K562 (cell line): ENCODE measurements around the gene NEDD8. TPM values are rescaled to one million over a fixed set of nuclear protein-coding genes. Genes with fewer than 3 reads are reported as not detected.

ENCODE experiments used
- CEBPB ChIP-seq: fragments of 450-650 bp; IDR thresholded peaks from 2 replicates; pipeline ENCODE4 v1.6.1; 2016; ENCODE audit warnings: missing genetic modification characterization, missing compliant biosample characterization
- FOXK1 ChIP-seq: sonication (generic); formaldehyde crosslinking; IDR thresholded peaks from 2 replicates; pipeline ENCODE4 v1.8.0; 2022; ENCODE audit warnings: missing genetic modification reagents, mild to moderate bottlenecking, borderline replicate concordance
- HSF4 ChIP-seq: fragments of 250-450 bp; sonication (Bioruptor Pico); IDR thresholded peaks from 2 replicates; pipeline ENCODE4 v2.1.2; 2022; ENCODE audit warnings: mild to moderate bottlenecking, moderate library complexity, borderline replicate concordance
- KAT8 ChIP-seq: fragments of 450-650 bp; IDR thresholded peaks from 2 replicates; pipeline ENCODE4 v1.6.1; 2016; ENCODE audit warnings: low read depth, mild to moderate bottlenecking
- SAP30 ChIP-seq: fragments of 200-600 bp; sonication (generic); IDR thresholded peaks from 2 replicates; pipeline ENCODE4 v1.6.1; 2012; ENCODE audit warnings: borderline replicate concordance, low read depth, mild to moderate bottlenecking, moderate library complexity, low read length, control low read depth, inconsistent platforms; ENCODE audit not compliant: insufficient read depth, poor library complexity, severe bottlenecking
- ZNF644 ChIP-seq: fragments of 200-800 bp; sonication (Bioruptor generic); IDR thresholded peaks from 2 replicates; pipeline ENCODE4 v1.6.1; 2016; ENCODE audit warnings: low read depth, missing genetic modification characterization, missing compliant biosample characterization
- polyA plus RNA-seq, 8 experiments: library from polyadenylated mRNA; depleted of rRNA in 4 of 8; stranded (reverse) in 5 of 8; unstranded in 3 of 8; fragments of >200 nt; fragmentation: Nextera tagmentation in 2 of 8; fragmentation: Illumina TruSeq in 1 of 8; extraction: Ambion mirVana in 2 of 8; extraction: Trizol in 1 of 8; gene quantifications; 2 replicates each; pipeline versions ENCODE4 v1.2.1 to v1.2.3, GENCODE V29; 2011 to 2014; ENCODE audit warnings: inconsistent platforms in 1 of 8, missing spikeins in 1 of 8
- total RNA-seq, 7 experiments: library from RNA; depleted of rRNA in 6 of 7; stranded (reverse); fragments of >200 nt in 6 of 7; fragmentation: Illumina TruSeq in 2 of 7; extraction: Trizol in 2 of 7; gene quantifications; 2 replicates each; pipeline versions ENCODE4 v1.2.1 to v1.2.3, GENCODE V29; 2011 to 2021; ENCODE audit warnings: low replicate concordance in 1 of 7
- TF ChIP-seq, protein P1 (sequence below): fragments of 250-450 bp; sonication (Bioruptor Pico); IDR thresholded peaks from 2 replicates; pipeline ENCODE4 v1.4.0; 2020
- TF ChIP-seq, protein P2 (sequence below): fragments of 250-450 bp; sonication (Bioruptor Pico); IDR thresholded peaks from 2 replicates; pipeline ENCODE4 v1.5.0; 2021
- TF ChIP-seq, protein P3 (sequence below): fragments of 450-650 bp; IDR thresholded peaks from 2 replicates; pipeline ENCODE4 v1.6.1; 2016; ENCODE audit warnings: mild to moderate bottlenecking
- TF ChIP-seq, protein P4 (sequence below): fragments of 450-650 bp; IDR thresholded peaks from 2 replicates; pipeline ENCODE4 v1.6.1; 2014; ENCODE audit warnings: low read depth, mild to moderate bottlenecking, moderate library complexity, borderline replicate concordance
- TF ChIP-seq, protein P5 (sequence below), 3 experiments: fragments of 200-800 bp in 1 of 3; fragments of 250-450 bp in 1 of 3; fragments of 450-650 bp in 1 of 3; sonication (Bioruptor Pico) in 1 of 3; sonication (Bioruptor generic) in 1 of 3; formaldehyde crosslinking in 1 of 3; IDR thresholded peaks; 2 replicates each; pipeline versions ENCODE4 v1.6.1 to v1.8.0; 2016 to 2022; ENCODE audit warnings: mild to moderate bottlenecking in 2 of 3, missing genetic modification characterization in 2 of 3, missing compliant biosample characterization in 1 of 3, moderate library complexity in 1 of 3

NEDD8 gene
- total and polyA plus RNA-seq, 9 of the 15 experiments (the other 6 are each of a cell fraction or from before 2014, with no cell fraction given) = 142 to 691 (median 260) TPM

DNA sequence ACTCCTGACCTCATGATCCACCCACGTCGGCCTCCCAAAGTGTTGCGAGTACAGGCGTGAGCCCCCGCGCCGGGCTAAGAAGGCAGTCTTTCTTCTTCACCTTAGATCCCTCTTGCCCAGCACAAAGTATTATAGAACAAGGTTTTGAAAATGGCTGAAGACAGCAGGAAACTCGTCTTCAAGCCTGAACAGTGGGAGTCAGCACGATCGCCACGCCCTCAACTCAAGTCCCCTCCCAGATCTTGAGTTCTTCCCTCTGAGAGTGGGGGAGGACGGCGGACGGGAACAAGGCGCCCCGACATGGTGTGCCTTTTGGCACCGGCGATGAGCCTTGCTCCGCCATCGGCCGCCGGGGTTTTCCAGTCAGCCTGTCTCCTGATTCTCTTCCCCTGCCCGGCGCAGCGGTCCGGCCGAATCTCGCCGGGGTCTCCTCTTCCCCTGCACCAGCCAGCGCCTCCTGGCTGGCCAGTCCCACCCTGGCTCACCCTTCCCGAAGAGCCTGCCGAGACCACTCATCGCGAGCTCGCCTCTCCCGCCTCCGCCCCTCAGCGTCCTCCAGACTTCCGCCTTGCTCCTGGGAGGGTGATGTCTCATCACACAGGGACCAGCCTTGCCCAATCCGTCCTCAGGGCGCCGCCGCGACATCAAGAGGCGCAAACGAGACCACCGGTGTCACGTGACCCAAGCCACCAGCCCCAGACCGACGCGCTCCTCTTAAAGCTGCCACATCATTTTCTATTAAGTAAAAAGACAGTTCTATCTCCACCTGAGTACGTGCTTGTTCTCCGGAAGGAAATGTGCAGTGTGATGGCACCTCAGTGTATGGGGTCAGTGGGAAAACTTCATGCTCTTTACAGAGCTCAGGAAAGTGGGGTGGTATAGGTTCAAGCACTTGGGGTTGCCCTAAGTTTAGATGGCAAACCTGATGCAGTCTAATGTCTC is 19.0 kb downstream of the NEDD8 start, which contains the start of gene CHMP4A (continued):
- no peak for TF ChIP-seq ZNF644 (tag)
- TF ChIP-seq, protein P1, sequence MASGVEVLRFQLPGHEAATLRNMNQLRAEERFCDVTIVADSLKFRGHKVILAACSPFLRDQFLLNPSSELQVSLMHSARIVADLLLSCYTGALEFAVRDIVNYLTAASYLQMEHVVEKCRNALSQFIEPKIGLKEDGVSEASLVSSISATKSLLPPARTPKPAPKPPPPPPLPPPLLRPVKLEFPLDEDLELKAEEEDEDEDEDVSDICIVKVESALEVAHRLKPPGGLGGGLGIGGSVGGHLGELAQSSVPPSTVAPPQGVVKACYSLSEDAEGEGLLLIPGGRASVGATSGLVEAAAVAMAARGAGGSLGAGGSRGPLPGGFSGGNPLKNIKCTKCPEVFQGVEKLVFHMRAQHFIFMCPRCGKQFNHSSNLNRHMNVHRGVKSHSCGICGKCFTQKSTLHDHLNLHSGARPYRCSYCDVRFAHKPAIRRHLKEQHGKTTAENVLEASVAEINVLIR (CRISPR knock-in tag) = peak; percentile 94
- TF ChIP-seq SAP30 = peak; percentile 50
- TF ChIP-seq, protein P2, sequence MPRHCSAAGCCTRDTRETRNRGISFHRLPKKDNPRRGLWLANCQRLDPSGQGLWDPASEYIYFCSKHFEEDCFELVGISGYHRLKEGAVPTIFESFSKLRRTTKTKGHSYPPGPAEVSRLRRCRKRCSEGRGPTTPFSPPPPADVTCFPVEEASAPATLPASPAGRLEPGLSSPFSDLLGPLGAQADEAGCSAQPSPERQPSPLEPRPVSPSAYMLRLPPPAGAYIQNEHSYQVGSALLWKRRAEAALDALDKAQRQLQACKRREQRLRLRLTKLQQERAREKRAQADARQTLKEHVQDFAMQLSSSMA (CRISPR knock-in tag) = no peak
- TF ChIP-seq, protein P3, sequence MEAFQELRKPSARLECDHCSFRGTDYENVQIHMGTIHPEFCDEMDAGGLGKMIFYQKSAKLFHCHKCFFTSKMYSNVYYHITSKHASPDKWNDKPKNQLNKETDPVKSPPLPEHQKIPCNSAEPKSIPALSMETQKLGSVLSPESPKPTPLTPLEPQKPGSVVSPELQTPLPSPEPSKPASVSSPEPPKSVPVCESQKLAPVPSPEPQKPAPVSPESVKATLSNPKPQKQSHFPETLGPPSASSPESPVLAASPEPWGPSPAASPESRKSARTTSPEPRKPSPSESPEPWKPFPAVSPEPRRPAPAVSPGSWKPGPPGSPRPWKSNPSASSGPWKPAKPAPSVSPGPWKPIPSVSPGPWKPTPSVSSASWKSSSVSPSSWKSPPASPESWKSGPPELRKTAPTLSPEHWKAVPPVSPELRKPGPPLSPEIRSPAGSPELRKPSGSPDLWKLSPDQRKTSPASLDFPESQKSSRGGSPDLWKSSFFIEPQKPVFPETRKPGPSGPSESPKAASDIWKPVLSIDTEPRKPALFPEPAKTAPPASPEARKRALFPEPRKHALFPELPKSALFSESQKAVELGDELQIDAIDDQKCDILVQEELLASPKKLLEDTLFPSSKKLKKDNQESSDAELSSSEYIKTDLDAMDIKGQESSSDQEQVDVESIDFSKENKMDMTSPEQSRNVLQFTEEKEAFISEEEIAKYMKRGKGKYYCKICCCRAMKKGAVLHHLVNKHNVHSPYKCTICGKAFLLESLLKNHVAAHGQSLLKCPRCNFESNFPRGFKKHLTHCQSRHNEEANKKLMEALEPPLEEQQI = no peak
- no peak for TF ChIP-seq KAT8
- TF ChIP-seq, protein P4, sequence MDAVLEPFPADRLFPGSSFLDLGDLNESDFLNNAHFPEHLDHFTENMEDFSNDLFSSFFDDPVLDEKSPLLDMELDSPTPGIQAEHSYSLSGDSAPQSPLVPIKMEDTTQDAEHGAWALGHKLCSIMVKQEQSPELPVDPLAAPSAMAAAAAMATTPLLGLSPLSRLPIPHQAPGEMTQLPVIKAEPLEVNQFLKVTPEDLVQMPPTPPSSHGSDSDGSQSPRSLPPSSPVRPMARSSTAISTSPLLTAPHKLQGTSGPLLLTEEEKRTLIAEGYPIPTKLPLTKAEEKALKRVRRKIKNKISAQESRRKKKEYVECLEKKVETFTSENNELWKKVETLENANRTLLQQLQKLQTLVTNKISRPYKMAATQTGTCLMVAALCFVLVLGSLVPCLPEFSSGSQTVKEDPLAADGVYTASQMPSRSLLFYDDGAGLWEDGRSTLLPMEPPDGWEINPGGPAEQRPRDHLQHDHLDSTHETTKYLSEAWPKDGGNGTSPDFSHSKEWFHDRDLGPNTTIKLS = peak; percentile 53; the same call in 1 of the 2 replicates
- no peak for TF ChIP-seq HSF4 (CRISPR knock-in tag)
- TF ChIP-seq, protein P5, sequence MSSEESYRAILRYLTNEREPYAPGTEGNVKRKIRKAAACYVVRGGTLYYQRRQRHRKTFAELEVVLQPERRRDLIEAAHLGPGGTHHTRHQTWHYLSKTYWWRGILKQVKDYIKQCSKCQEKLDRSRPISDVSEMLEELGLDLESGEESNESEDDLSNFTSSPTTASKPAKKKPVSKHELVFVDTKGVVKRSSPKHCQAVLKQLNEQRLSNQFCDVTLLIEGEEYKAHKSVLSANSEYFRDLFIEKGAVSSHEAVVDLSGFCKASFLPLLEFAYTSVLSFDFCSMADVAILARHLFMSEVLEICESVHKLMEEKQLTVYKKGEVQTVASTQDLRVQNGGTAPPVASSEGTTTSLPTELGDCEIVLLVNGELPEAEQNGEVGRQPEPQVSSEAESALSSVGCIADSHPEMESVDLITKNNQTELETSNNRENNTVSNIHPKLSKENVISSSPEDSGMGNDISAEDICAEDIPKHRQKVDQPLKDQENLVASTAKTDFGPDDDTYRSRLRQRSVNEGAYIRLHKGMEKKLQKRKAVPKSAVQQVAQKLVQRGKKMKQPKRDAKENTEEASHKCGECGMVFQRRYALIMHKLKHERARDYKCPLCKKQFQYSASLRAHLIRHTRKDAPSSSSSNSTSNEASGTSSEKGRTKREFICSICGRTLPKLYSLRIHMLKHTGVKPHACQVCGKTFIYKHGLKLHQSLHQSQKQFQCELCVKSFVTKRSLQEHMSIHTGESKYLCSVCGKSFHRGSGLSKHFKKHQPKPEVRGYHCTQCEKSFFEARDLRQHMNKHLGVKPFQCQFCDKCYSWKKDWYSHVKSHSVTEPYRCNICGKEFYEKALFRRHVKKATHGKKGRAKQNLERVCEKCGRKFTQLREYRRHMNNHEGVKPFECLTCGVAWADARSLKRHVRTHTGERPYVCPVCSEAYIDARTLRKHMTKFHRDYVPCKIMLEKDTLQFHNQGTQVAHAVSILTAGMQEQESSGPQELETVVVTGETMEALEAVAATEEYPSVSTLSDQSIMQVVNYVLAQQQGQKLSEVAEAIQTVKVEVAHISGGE (CRISPR knock-in tag; IDR thresholded peaks at IDR 0.05) = peak in 1 of 3 experiments; percentile 66; a peak in 2 of 6 replicates
- TF ChIP-seq FOXK1 (CRISPR knock-in tag) = no peak
- peak; percentile 62 for TF ChIP-seq CEBPB
